ENCODE results near the gene PFAS.

DNA sequence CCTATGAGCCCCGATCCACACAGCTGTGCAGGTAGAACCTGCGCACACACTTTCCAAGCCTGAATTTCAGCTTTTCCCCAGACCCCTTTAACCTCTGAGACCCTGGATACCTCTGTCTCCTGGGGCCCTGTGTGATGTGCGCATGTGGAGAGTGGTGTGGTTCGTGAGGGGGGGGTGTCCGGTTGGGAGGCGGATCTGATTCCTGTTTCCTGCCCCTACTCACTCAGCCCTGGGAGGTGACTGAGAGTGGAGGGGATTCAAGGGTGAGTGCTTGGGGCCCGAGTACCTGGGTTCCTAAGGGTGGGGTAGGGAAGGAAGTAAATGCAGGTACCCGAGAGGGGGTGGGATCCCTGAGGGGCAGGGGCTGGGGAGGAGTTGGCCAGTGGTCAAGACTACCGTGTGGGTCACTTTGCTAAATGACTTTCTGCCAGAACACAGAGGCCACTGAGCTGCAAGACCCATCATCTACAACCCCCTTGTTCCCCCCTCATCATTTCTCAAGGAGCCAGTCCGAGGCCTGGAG lies 61.6 kb downstream of the PFAS start:
- TF ChIP-seq EZH2phosphoT487 (IDR thresholded peaks at IDR 0.05; ENCODE audit: unreplicated experiment), result no peak
- TF ChIP-seq, protein P1, sequence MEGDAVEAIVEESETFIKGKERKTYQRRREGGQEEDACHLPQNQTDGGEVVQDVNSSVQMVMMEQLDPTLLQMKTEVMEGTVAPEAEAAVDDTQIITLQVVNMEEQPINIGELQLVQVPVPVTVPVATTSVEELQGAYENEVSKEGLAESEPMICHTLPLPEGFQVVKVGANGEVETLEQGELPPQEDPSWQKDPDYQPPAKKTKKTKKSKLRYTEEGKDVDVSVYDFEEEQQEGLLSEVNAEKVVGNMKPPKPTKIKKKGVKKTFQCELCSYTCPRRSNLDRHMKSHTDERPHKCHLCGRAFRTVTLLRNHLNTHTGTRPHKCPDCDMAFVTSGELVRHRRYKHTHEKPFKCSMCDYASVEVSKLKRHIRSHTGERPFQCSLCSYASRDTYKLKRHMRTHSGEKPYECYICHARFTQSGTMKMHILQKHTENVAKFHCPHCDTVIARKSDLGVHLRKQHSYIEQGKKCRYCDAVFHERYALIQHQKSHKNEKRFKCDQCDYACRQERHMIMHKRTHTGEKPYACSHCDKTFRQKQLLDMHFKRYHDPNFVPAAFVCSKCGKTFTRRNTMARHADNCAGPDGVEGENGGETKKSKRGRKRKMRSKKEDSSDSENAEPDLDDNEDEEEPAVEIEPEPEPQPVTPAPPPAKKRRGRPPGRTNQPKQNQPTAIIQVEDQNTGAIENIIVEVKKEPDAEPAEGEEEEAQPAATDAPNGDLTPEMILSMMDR (conservative IDR thresholded peaks at IDR 0.05; ENCODE audit: low read depth in 2 of 2), result no peak

Data from GM23338 (cell line).